ENCODE results near the gene CCDC47. TPM values are rescaled to one million over a fixed set of nuclear protein-coding genes. Genes with fewer than 3 reads are reported as not detected.
A peak's percentile ranks its signal among the peaks of the same experiment; 100 is the strongest.

Gene CCDC47
- polyA plus RNA-seq, 3 donors: 15.2 to 56.4 (median 43.0) TPM

GRCh38 chr17:63768433-63768832 lies 5.0 kb downstream of the CCDC47 start:
- TF ChIP-seq CTCF (IDR thresholded peaks at IDR 0.05): no peak
- Histone ChIP-seq H3K27ac (ENCODE audit: low read depth in 1 of 2, low read length in 2 of 2) (peak overlapping the region in 1 of 2 donors; percentile 36), H2AFZ (ENCODE audit: insufficient read depth, low read depth, low read length, poor library complexity, severe bottlenecking) (no peak overlapping the region), H3K36me3 (replicated peaks in 1 of 2; ENCODE audit: control insufficient read depth in 1 of 2, insufficient read depth in 2 of 2, low read length in 2 of 2) (peaks cover 25 to 44% of the 10 kb centered on the region in 2 donors), H3K4me1 (ENCODE audit: control insufficient read depth in 1 of 2, insufficient read depth in 2 of 2, low read length in 2 of 2) (peaks cover 26 to 31% of the 10 kb centered on the region in 2 donors), H3K9me3 (replicated peaks in 1 of 2; ENCODE audit: control insufficient read depth in 1 of 2, insufficient read depth in 1 of 2, low read length in 2 of 2) (no peaks in the 10 kb centered on the region), H4K20me1 (ENCODE audit: insufficient read depth, low read length) (peaks cover 54% of the 10 kb centered on the region), H3K4me3 (replicated peaks in 1 of 3; ENCODE audit: low read depth in 2 of 3, low read length in 3 of 3) (no peak overlapping the region), H3K4me2 (replicated peaks; ENCODE audit: extremely low read depth, low read length, poor library complexity, severe bottlenecking) (no peak overlapping the region), H3K9ac (ENCODE audit: insufficient read depth, low read length, poor library complexity, severe bottlenecking) (no peak overlapping the region), H3K79me2 (ENCODE audit: insufficient read depth, low read length) (peaks cover 93% of the 10 kb centered on the region), H3K27me3 (ENCODE audit: control insufficient read depth in 2 of 2, insufficient read depth in 2 of 2, low read length in 2 of 2) (no peaks in the 10 kb centered on the region)
- intact Hi-C loops (cut with micrococcal nuclease): no loop called here
- 100% methylated on average over 4 of the region's 7 CpGs for WGBS (ENCODE audit: insufficient coverage)
- peaks cover 33% of the 10 kb centered on the region for H3K4me1 Mint-ChIP-seq
- H3K4me3 Mint-ChIP-seq: no peak overlapping the region
- no peak for DNase-seq
- H3K27me3 Mint-ChIP-seq (ENCODE audit: low read depth in 3 of 3): no peaks in the 10 kb centered on the region
- H3K27ac Mint-ChIP-seq: peak overlapping the region in 3 of 7 donors; percentile 14 to 61 (median 42)
- H3K36me3 Mint-ChIP-seq: peaks cover 25 to 44% of the 10 kb centered on the region in 2 donors
- no peaks in the 10 kb centered on the region for H3K9me3 Mint-ChIP-seq

- Mint-ChIP-seq H3K4me1 (peaks cover 31% of the 10 kb centered on the region), H3K9me3 (no peaks in the 10 kb centered on the region), H3K36me3 (peaks cover 30 to 50% of the 10 kb centered on the region in 2 donors), H3K27me3 (ENCODE audit: low read depth in 3 of 3) (no peaks in the 10 kb centered on the region), H3K4me3 (no peak overlapping the region), H3K27ac (no peak overlapping the region)
- Histone ChIP-seq H3K9ac (ENCODE audit: insufficient read depth, low read length, poor library complexity, severe bottlenecking) (no peak overlapping the region), H3K4me1 (ENCODE audit: control insufficient read depth in 1 of 2, insufficient read depth in 2 of 2, low read length in 2 of 2) (peaks cover 25 to 30% of the 10 kb centered on the region in 2 donors), H2AFZ (ENCODE audit: insufficient read depth, low read depth, low read length, poor library complexity, severe bottlenecking) (no peak overlapping the region), H4K20me1 (ENCODE audit: insufficient read depth, low read length) (peaks cover 61% of the 10 kb centered on the region), H3K79me2 (ENCODE audit: insufficient read depth, low read length) (peaks cover 84% of the 10 kb centered on the region), H3K27ac (ENCODE audit: low read depth in 1 of 2, low read length in 2 of 2) (peak overlapping the region in 1 of 2 donors; percentile 40), H3K36me3 (replicated peaks in 1 of 2; ENCODE audit: control insufficient read depth in 1 of 2, insufficient read depth in 2 of 2, low read length in 2 of 2) (peaks cover 32 to 55% of the 10 kb centered on the region in 2 donors), H3K27me3 (ENCODE audit: control insufficient read depth in 2 of 2, insufficient read depth in 2 of 2, low read length in 2 of 2) (no peaks in the 10 kb centered on the region), H3K9me3 (replicated peaks in 1 of 2; ENCODE audit: control insufficient read depth in 1 of 2, insufficient read depth in 1 of 2, low read length in 2 of 2) (no peaks in the 10 kb centered on the region), H3K4me2 (replicated peaks; ENCODE audit: extremely low read depth, low read length, poor library complexity, severe bottlenecking) (no peak overlapping the region), H3K4me3 (replicated peaks in 1 of 3; ENCODE audit: low read depth in 2 of 3, low read length in 3 of 3) (no peak overlapping the region)
- no peak for TF ChIP-seq CTCF (IDR thresholded peaks at IDR 0.05)
- DNase-seq: no peak
- intact Hi-C loops (cut with micrococcal nuclease): no loop called here
Measured at GRCh38 chr17:63766754-63767153, 6.6 kb downstream of the CCDC47 start.
